Activated T-helper 1 cell treated with anti-CD3 and anti-CD28 coated beads, Interleukin-2, amount 50 U/mL, for 16 hours (primary cell): ENCODE measurements around the gene ITGA4.
"Not testable (repeated sequence)": the region's sequence is repeated elsewhere in the genome, so short reads cannot be mapped to it uniquely, and the experiment has no call there.

Source experiments
- DNase-seq, 2 donors: peaks; one replicate each; pipeline ENCODE4 v3.0.0-alpha.2; 2020; ENCODE audit warnings: low read depth in 1 of 2, low spot score in 1 of 2

The ITGA4 gene

DNA sequence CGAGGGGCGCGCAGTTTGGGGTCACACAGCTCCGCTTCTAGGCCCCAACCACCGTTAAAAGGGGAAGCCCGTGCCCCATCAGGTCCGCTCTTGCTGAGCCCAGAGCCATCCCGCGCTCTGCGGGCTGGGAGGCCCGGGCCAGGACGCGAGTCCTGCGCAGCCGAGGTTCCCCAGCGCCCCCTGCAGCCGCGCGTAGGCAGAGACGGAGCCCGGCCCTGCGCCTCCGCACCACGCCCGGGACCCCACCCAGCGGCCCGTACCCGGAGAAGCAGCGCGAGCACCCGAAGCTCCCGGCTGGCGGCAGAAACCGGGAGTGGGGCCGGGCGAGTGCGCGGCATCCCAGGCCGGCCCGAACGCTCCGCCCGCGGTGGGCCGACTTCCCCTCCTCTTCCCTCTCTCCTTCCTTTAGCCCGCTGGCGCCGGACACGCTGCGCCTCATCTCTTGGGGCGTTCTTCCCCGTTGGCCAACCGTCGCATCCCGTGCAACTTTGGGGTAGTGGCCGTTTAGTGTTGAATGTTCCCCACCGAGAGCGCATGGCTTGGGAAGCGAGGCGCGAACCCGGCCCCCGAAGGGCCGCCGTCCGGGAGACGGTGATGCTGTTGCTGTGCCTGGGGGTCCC is at the start of gene ITGA4:
Gene ITGA4 (plus strand): TSS at position 266 of the 620 bp plus-strand sequence. CDS start 269 bp downstream, at position 535.
- peak; percentile 77 to 82 for DNase-seq

DNA sequence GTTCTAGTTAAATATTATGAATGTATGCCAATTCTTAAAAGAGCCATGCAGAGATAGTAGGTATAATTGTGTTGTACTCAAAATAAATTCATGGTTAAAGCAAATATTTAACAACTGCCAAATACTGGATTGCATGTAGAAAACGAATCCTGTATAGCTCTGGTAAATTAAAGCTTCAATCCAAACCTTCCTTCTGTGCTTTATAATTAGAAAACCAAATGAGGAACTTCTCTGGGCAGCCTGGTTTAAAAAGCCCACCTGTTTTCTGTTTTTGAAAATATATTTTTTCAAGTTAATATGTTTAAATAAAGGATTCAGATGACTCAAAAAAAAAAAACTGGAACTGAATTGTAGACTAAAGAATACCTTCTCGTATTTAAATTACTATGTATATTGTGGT is 48.3 kb upstream of the ITGA4 start:
- DNase-seq: no peak

GRCh38 chr2:181411105-181411849 is 45.9 kb upstream of the ITGA4 start:
- DNase-seq: no peak

DNA sequence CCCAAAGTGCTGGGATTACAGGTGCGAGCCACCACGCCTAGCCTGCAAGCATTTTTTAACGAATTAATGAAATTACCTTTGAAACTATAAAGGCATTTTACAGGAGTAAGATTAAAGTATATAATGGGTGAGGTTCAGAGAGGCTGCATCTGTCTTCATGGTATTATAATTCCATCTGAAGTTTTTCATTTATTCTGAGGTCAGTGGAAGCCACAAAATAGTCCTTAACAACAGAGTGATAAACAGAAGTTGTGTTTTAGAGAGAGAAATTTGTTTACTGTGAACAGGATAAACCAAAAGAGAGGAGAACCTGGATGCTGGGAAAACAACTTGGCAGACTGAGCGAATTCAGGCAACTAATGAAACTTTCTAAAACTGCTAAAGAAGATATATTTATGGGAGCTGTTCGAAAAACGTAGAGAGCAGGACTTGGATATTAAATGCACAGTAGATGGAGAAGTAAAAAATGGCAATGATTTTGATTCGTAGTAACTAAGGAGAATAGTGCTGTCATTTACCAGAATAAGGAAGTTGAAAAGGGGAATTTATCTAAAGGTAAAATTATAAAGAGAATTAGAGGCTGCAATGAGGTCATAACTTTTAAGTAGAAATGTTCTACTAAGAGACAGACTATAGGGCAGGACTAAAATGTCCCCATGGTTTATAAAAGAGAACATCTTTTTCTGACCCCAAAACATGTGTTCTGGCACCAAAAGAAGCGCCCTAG is 37.9 kb upstream of the ITGA4 start:
- no peak for DNase-seq

DNA sequence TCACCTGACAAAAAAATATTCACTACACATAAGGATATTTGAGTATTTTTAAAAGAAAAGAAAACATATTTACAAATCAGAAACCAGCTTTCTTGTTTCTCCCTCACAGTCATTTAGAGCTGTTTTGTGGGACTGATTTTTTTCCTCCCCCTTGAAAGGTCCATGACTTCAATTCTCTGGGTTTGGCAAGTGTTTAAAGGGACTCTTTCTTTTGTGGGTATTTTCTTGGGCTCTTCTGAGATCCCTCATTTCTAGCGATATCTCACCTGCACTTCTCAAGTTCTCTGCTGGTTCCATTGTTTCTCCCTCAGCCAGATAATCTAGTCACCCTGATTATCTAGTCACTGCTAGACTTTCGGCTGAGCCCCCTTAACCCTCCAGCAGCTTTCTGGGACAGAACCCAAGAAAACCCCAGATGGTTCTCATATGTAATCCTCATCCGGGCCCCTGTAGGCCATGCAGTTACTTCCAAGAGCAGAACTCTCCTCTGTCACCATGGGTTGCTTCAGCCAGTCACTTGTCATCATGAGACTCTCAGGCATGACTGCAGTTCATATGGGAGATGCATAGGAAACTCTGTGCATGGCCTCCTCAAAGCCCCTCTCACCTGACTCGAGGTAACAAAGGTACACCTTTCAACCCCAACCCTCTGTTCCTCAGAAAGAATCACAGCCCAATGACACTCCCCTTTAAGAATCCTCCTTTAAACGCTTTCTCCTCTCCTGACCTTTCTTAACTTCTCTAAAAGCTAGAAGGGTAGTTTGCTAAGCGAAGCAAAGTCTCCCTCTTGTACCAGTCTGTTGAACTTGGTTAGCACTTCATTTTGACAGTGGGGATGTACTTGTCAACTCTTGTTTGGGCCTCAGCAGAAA is 36.7 kb upstream of the ITGA4 start:
- no peak for DNase-seq

DNA sequence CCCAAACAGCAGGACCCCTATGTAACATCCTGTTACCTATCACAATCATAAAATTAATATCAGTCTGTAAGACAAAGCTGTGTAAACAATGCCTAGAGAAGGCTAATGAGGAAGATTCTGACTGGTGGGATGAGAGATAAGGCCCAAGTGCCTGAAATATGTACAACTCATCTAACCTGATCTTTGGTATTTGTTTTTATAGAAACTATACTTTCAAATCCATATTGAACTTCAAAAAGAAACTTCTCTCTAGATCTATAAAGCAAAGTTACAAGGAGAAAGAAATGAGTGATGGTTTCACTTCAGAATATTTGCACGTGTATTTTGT is 36.1 kb upstream of the ITGA4 start:
- DNase-seq: no peak

DNA sequence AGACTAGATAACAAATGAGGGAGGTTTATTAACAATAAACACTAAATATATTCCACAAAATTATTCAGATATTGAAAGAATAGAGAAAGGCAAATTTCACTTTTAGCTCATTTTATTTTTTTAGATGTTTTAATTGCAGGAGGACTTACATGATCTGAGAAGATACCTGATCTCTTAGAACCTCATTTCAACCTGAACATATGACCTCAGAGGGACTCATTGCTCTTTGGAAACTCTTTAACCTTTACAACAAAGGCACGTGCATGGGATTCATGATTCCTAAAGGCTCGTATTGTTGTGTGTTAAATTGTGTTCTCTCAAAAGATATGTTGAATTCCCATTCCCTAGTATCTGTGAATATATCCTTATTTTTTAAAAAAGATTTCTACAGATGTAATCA is 35.7 kb upstream of the ITGA4 start:
- no peak for DNase-seq

DNA sequence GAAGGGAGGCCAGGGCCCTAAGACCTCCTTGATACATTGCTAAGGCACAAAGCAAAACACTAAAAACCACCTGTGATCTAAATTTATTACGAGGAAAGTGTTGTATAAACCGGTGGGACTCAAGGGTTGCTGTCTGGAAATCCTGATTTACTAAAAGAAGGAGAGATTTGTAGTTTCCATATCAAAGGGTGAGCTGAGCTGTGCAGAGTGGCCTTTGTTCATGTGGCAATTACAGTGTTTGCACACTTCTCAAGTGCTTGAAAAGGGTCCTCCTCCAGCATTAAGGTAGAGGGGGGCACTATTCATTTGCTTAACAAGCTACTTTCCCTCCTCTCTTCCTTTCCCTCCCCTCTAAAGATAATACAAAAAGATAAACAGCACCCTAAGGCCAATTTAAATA is 30.5 kb upstream of the ITGA4 start:
- DNase-seq: no peak

DNA sequence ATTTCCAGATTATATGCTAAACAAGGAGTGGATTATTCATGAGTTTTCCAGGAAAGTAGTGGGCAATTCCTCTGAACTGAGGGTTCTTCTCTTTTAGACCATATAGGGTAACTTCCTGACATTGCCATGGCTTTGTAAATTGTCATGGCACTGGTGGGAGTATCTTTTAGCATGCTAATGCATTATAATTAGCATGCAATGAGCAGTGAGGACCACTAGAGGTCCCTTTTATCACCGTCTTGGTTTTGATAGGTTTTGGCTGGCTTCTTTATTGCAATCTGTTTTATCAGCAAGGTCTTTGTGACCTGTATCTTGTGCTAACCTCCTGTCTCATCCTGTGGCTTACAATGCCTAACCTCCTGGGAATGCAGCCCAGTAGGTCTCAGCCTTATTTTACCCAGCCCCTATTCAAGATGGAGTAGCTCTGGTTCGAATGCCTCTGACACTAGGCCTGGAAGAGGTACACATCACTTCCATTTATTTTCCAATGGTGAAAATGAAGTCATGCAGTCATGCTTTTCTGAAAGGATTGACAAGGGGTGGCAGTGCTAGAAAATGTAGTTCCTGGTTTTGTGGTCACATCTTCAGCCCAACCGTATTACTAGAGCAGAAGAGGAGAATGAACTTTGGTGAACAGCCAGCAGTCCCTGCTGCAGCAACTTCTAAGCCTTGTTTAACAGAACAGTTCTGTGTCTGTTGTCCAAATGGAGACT is 26.6 kb upstream of the ITGA4 start:
- DNase-seq: no peak

GRCh38 chr2:181431674-181432073 is 25.5 kb upstream of the ITGA4 start:
- DNase-seq: no peak

- no peak for DNase-seq
These were observed 18.9 kb upstream of the ITGA4 start for GRCh38 chr2:181438261-181438660.

- DNase-seq: no peak
These were observed 16.8 kb upstream of the ITGA4 start for GRCh38 chr2:181440344-181440743.

- no peak for DNase-seq
These were observed 16.3 kb upstream of the ITGA4 start for GRCh38 chr2:181440919-181441318.

DNA sequence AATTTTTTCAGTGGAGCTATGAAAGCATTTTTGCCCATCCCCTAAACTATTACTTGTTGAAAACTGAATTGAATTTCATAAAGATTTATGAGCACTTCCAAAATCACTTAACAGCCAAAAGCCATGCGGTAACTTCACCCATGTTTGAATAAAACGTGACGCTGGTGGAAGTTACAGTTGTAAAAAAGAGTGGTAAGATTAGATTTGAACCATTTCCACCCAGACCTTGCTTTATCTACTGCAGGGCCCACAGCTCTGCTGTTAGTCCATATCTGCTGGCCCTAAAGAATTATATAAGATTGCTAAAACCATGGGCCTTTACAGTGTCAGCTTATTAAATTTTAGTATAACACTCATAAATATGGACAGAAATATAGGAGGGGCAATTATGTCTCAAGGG is 15.5 kb upstream of the ITGA4 start:
- no peak for DNase-seq

DNA sequence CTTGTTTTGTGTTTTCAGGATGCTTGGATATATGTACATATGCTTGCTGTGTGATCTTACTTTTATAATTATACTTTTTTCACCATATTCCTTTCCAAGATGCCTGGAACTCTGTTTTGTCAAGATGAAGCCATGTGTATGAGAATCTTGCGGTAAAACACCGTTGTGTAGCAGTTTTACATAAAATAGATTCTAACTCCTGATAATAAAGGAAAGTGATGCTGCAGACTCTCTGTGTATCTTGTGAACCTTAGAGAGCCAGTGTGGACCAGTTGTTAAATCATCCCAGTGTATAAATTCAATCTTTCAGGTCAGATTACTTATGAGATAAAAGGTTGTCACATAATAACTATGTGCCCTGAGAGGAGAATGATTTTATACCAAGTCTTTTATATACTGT is 12.5 kb upstream of the ITGA4 start:
- no peak for DNase-seq

DNA sequence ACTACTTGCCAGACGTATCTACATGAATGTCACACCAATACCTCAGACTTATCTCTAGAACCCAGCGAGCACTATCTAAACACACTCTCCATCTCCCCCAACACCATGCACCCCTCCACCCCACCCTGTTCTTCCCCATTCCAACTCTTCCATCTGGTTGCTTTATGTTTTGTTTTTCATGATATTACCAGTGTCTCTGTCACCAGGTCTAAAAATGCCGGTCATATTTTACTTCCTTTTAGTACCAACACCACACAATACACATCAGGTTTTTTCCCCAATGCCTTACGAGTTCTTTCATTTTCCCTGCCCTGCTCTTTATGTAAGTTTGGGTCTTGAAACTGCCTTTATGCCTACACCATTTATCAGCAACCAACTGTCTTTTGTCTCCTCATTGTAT is 10.2 kb upstream of the ITGA4 start:
- DNase-seq: no peak

DNA sequence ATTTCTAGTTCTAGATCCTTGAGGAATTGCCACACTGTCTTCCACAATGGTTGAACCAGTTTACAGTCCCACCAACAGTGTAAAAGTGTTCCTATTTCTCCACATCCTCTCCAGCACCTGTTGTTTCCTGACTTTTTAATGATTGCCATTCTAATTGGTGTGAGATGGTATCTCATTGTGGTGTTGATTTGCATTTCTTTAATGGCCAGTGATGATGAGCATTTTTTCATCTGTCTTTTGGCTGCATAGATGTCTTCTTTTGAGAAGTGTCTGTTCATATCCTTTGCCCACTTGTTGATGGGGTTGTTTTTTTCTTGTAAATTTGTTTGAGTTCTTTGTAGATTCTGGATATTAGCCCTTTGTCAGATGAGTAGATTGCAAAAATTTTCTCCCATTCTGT is 7.9 kb upstream of the ITGA4 start:
- DNase-seq: not testable (repeated sequence)

DNA sequence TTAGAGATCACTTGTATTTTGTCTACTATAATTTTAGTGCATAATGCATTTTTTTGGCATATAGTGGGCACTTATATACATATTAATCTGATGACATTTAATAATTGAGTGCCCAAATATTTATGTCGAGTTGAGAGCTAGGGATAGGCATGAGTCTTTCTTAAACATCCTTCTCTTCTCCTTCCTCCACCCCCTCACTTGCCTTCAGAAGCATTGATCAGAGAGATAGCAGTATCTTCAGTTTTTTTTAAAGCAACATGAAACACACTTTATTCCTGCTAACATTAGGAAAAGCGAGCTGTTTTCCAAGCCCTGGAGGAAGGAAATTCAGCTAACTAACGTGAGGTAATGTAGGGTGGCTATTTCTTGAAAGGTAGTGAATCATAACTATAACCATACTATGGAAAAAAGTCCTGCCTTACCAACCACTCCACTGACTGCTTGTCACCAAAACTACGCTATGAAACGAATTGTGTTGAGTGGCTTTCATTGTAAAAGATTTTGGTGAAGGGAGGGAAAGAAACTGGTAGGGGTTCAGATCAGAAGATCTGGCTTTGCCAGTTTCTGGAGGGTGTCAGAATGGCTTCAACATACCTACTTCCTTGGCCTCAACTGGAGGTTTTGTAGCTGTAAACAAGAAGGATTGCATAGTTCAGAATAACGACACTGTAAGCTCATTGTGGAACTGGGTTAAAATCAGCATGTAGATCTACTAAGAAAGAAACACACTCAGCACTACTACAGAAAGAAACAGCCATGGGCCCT is 2.3 kb upstream of the ITGA4 start:
- DNase-seq: no peak

GRCh38 chr2:181456660-181457120 is 496 bp upstream of the ITGA4 start:
- peak; percentile 46 to 60 for DNase-seq
